OCI-LY3 (cell line): ENCODE measurements around the gene MS4A6A.

Experiments used
- H2AFZ ChIP-seq: fragments of 200-600, 300-600 bp; shearing (Covaris generic); 2 replicates; pipeline ENCODE4 v1.6.0; 2014; ENCODE audit warnings: antibody characterized with exemption, low read depth, low read length
- H3K27ac ChIP-seq: fragments of 200-600, 300-600 bp; sonication (generic); 2 replicates; pipeline ENCODE4 v1.5.1; 2014; ENCODE audit warnings: mild to moderate bottlenecking, low read length, moderate library complexity, mixed read lengths
- H3K27me3 ChIP-seq: fragments of 200-600, 300-600 bp; sonication (generic); 2 replicates; pipeline ENCODE4 v1.6.1; 2014; ENCODE audit warnings: low read depth, low read length, mixed read lengths
- H3K36me3 ChIP-seq: fragments of 200-600, 300-600 bp; sonication (generic); replicated peaks from 2 replicates; pipeline ENCODE3; 2014; ENCODE audit warnings: low read depth, low read length, mixed read lengths
- H3K4me1 ChIP-seq: fragments of 300-600, 200-600 bp; sonication (generic); 2 replicates; pipeline ENCODE4 v1.6.1; 2014; ENCODE audit warnings: low read length, mixed read lengths
- H3K4me2 ChIP-seq: fragments of 200-600, 300-600 bp; sonication (generic); 2 replicates; pipeline ENCODE4 v1.6.1; 2014; ENCODE audit warnings: low read length, mixed read lengths
- H3K4me3 ChIP-seq: fragments of 300-600, 200-600 bp; sonication (generic); 2 replicates; pipeline ENCODE4 v1.5.1; 2014; ENCODE audit warnings: antibody characterized with exemption, mild to moderate bottlenecking, low read length, moderate library complexity
- H3K79me2 ChIP-seq: fragments of 300-600, 200-600 bp; shearing (Covaris generic); 2 replicates; pipeline ENCODE4 v1.6.1; 2014; ENCODE audit warnings: mild to moderate bottlenecking, low read length, mixed read lengths
- H3K9ac ChIP-seq: fragments of 300-600, 200-600 bp; shearing (Covaris generic); 2 replicates; pipeline ENCODE4 v1.6.0; 2014; ENCODE audit warnings: mild to moderate bottlenecking, low read length, moderate library complexity
- H3K9me3 ChIP-seq: fragments of 200-600, 300-600 bp; shearing (Covaris generic); 2 replicates; pipeline ENCODE4 v1.6.1; 2014; ENCODE audit warnings: low read length, mixed read lengths; ENCODE audit not compliant: insufficient read depth
- H4K20me1 ChIP-seq: fragments of 200-600, 300-600 bp; sonication (generic); 2 replicates; pipeline ENCODE4 v1.6.1; 2016; ENCODE audit warnings: low read length, mixed read lengths; ENCODE audit not compliant: insufficient read depth
- EZH2phosphoT487 ChIP-seq: fragments of 200-600 bp; shearing (Covaris generic); IDR thresholded peaks from 2 replicates; pipeline ENCODE4 v1.6.1; 2018; ENCODE audit warnings: antibody characterized with exemption, mixed run types, low read depth
- TF ChIP-seq, protein P1 (sequence below): fragments of 200-600, 300-600 bp; sonication (generic); IDR thresholded peaks from 2 replicates; pipeline ENCODE4 v1.5.1; 2014; ENCODE audit warnings: antibody characterized with exemption, low read length, low read depth

The MS4A6A gene

DNA sequence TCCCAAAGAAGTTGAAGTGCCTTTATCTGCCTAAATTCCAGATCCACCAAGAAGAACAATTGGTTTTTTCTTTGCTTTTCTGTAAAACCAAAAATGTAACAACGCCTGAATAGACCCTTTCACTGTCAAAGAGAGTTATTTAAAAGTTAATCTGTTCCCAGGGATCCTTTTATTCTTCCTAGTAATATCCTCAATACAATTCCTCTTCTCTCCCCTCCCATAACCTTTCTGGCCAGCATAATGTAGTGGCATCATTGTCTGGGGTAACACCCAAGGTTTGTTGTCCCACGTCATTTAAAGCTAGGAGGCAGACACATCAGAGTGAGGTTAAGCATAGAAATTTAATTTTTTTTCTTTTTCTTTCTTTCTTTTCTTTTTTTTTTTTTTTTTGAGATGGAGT, 54.5 kb downstream of the MS4A6A start:
- TF ChIP-seq, protein P1, sequence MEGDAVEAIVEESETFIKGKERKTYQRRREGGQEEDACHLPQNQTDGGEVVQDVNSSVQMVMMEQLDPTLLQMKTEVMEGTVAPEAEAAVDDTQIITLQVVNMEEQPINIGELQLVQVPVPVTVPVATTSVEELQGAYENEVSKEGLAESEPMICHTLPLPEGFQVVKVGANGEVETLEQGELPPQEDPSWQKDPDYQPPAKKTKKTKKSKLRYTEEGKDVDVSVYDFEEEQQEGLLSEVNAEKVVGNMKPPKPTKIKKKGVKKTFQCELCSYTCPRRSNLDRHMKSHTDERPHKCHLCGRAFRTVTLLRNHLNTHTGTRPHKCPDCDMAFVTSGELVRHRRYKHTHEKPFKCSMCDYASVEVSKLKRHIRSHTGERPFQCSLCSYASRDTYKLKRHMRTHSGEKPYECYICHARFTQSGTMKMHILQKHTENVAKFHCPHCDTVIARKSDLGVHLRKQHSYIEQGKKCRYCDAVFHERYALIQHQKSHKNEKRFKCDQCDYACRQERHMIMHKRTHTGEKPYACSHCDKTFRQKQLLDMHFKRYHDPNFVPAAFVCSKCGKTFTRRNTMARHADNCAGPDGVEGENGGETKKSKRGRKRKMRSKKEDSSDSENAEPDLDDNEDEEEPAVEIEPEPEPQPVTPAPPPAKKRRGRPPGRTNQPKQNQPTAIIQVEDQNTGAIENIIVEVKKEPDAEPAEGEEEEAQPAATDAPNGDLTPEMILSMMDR: no peak
- no peak for TF ChIP-seq EZH2phosphoT487
- H3K27me3 ChIP-seq: no peaks in the 10 kb centered on the region
- no peak overlapping the region for H2AFZ ChIP-seq
- H3K9ac ChIP-seq: no peak overlapping the region
- no peaks in the 10 kb centered on the region for H3K79me2 ChIP-seq
- H3K4me3 ChIP-seq: no peak overlapping the region
- H3K9me3 ChIP-seq: no peaks in the 10 kb centered on the region
- no peaks in the 10 kb centered on the region for H3K36me3 ChIP-seq
- no peaks in the 10 kb centered on the region for H4K20me1 ChIP-seq
- no peak overlapping the region for H3K27ac ChIP-seq
- H3K4me1 ChIP-seq: no peaks in the 10 kb centered on the region
- H3K4me2 ChIP-seq: no peak overlapping the region

DNA sequence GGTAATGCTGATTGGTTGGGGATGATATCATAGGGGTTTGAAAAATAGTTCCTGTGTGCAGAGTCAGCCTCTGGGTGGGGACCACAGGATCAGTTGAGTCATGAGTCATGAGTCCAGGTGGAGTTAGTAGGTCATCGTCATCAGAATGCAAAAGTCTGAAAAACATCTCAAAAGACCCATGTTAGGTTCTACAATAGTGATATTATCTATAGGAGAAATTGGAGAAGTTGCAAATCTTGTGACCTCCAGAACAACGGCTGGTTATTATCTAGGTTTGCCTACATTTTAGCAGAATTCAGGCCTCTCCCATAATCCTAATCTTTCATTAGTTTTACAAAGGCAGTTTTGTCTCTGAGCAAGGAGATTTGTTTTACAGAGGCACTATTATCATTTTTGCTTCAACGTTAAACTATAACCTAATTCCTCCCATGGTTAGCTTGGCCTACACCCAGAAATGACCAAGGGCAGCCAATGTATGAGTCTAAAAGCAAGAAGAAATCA, 55.5 kb downstream of the MS4A6A start:
- H3K79me2 ChIP-seq: no peaks in the 10 kb centered on the region
- H3K27ac ChIP-seq: no peak overlapping the region
- TF ChIP-seq EZH2phosphoT487: no peak
- TF ChIP-seq, protein P1: no peak
- no peaks in the 10 kb centered on the region for H3K9me3 ChIP-seq
- H2AFZ ChIP-seq: no peak overlapping the region
- no peaks in the 10 kb centered on the region for H3K36me3 ChIP-seq
- no peaks in the 10 kb centered on the region for H4K20me1 ChIP-seq
- H3K4me2 ChIP-seq: no peak overlapping the region
- H3K4me1 ChIP-seq: no peaks in the 10 kb centered on the region
- no peak overlapping the region for H3K9ac ChIP-seq
- no peaks in the 10 kb centered on the region for H3K27me3 ChIP-seq
- no peak overlapping the region for H3K4me3 ChIP-seq

DNA sequence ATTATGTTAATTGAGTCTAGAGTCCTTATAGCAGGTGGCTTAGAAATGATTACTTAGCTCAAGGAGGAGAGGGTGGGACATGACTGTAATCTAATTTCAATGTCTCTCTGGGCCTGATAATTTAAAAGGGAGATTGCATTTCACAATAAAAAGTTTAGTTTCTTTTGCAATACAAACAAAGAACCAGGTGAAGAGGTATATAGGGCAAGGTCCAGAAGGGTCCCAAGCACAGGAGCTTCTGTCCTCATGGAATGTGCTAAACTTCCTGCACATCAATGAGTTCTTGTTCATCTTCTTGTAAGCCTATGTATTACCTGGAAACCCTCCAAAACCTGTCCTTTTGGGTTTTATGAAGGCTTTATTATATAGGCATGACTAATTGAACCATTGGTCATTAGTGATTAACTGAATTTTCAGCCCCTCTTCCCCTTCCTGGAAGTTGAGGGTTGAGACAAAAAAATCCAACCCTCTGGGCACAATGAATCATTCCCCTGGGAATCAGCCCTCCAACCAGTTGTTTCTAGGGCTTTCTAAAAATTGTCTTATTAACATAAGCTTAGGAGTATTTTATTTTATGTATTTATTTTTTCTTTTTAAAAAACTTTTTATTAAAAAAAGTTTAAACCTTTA, 56.8 kb downstream of the MS4A6A start:
- H3K4me3 ChIP-seq: no peak overlapping the region
- H3K4me1 ChIP-seq: no peaks in the 10 kb centered on the region
- no peaks in the 10 kb centered on the region for H3K27me3 ChIP-seq
- no peaks in the 10 kb centered on the region for H4K20me1 ChIP-seq
- no peak overlapping the region for H2AFZ ChIP-seq
- no peak overlapping the region for H3K27ac ChIP-seq
- H3K36me3 ChIP-seq: no peaks in the 10 kb centered on the region
- TF ChIP-seq, protein P1: no peak
- no peak for TF ChIP-seq EZH2phosphoT487
- no peak overlapping the region for H3K4me2 ChIP-seq
- H3K79me2 ChIP-seq: no peaks in the 10 kb centered on the region
- H3K9me3 ChIP-seq: no peaks in the 10 kb centered on the region
- H3K9ac ChIP-seq: no peak overlapping the region

DNA sequence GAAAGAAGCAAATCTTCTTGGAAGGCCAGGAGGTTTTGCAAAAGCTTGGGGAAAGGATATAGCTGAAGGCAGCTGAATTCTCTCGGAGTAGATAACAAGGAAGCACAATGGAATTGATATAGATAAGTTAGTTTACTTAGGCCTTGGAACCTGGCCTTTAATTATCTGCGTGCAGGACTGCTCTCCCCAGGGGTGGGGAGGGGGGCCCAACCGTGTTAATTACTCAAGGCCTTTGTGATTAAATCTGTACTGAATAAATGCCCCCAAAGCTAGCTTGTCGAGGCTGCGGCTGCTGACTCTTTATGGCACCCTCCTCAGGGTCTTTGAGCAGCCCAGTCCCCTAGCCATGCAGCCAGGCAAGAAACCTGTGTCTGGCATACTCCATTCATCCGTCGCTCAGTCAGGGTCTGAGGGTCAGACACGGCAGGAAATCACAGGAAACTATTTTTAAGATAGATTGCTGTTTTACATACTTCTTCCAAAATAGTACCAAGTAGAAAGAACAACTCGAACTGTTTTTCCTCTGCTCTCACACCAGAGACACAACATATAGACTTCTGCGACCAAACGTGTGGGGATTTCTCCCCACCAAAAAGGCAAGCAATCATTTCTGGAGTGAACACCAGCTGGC, 58.0 kb downstream of the MS4A6A start:
- Histone ChIP-seq H3K4me3 (no peak overlapping the region), H2AFZ (no peak overlapping the region), H3K27ac (no peak overlapping the region), H3K9me3 (no peaks in the 10 kb centered on the region), H3K4me1 (no peaks in the 10 kb centered on the region), H3K27me3 (no peaks in the 10 kb centered on the region), H3K36me3 (no peaks in the 10 kb centered on the region), H4K20me1 (no peaks in the 10 kb centered on the region), H3K4me2 (no peak overlapping the region), H3K9ac (no peak overlapping the region), H3K79me2 (no peaks in the 10 kb centered on the region)
- TF ChIP-seq, protein P1: no peak
- no peak for TF ChIP-seq EZH2phosphoT487
